BJ (cell line): ENCODE results near the gene CAPN15. TPM values are rescaled to one million over a fixed set of nuclear protein-coding genes. Genes with fewer than 3 reads are reported as not detected.
A peak's percentile ranks its signal among the peaks of the same experiment; 100 is the strongest.

Source experiments
- CTCF ChIA-PET: fragments of 350-600 bp; formaldehyde crosslinking; extraction: SDS; loops from one replicate; lab custom pipeline; 2021; ENCODE audit warnings: antibody characterized with exemption, inconsistent platforms; lab: Yijun Ruan, JAX
- POLR2A ChIA-PET: fragments of 300-600 bp; sonication (Branson Sonifier 250); formaldehyde crosslinking; extraction: SDS; loops from one replicate; lab custom pipeline; 2021; ENCODE audit warnings: antibody characterized with exemption; lab: Charles Lee
- DNase-seq: peaks from one replicate; pipeline ENCODE4 v3.0.0-alpha.2; 2011; ENCODE audit warnings: low read depth
- H3K27me3 ChIP-seq: 2 replicates; pipeline ENCODE4 v1.6.0; 2011; ENCODE audit warnings: low read length; ENCODE audit not compliant: control insufficient read depth, insufficient read depth
- H3K36me3 ChIP-seq: 2 replicates; pipeline ENCODE4 v1.5.1; 2011; ENCODE audit warnings: low read length; ENCODE audit not compliant: control insufficient read depth, insufficient read depth
- H3K4me3 ChIP-seq: 2 replicates; pipeline ENCODE4 v1.5.1; 2011; ENCODE audit warnings: low read depth, mild to moderate bottlenecking, control low read depth, low read length
- polyA plus RNA-seq: library from polyadenylated mRNA; depleted of rRNA; stranded (reverse); fragments of >200 nt; gene quantifications from 2 replicates; pipeline ENCODE4 v1.2.3, GENCODE V29; 2011
- TF ChIP-seq, protein P1 (sequence below): IDR thresholded peaks from 2 replicates; pipeline ENCODE4 v1.5.1; 2011; ENCODE audit warnings: low read depth, mild to moderate bottlenecking, control low read depth, inconsistent platforms, low read length, moderate library complexity; ENCODE audit not compliant: insufficient read depth

Gene CAPN15
- polyA plus RNA-seq, 1 experiment = 12.9 TPM

DNA sequence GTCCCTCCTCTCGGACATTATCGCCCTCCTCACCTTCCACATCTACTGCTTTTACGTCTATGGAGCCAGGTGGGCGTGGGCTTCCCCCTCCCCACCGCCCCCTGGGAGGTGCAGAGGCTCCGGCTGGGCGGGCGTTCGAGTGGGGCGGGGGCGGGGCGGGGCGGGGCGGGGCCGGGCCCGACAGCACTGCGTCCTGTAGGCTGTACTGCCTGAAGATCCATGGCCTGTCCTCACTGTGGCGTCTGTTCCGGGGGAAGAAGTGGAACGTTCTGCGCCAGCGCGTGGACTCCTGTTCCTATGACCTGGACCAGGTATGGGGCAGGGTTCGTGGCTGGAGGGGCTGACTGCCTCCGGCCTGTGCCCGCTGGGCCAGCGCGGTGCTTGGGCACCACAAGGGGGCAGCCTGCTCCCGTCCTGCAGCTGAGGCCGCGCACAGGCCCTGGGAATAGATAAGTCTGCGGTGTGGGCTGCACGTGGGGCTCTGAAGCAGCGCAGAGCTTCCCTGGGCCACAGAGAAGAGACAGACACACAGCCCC, 51.4 kb downstream of the CAPN15 start:
- ChIA-PET POLR2A (no interaction called here), CTCF (interaction anchor here (1.6 kb wide), 1 partner anchor 12 kb away, joined by 5 read pairs; the partner anchor contains the start of gene NHLRC4)
- DNase-seq = no peak

DNA sequence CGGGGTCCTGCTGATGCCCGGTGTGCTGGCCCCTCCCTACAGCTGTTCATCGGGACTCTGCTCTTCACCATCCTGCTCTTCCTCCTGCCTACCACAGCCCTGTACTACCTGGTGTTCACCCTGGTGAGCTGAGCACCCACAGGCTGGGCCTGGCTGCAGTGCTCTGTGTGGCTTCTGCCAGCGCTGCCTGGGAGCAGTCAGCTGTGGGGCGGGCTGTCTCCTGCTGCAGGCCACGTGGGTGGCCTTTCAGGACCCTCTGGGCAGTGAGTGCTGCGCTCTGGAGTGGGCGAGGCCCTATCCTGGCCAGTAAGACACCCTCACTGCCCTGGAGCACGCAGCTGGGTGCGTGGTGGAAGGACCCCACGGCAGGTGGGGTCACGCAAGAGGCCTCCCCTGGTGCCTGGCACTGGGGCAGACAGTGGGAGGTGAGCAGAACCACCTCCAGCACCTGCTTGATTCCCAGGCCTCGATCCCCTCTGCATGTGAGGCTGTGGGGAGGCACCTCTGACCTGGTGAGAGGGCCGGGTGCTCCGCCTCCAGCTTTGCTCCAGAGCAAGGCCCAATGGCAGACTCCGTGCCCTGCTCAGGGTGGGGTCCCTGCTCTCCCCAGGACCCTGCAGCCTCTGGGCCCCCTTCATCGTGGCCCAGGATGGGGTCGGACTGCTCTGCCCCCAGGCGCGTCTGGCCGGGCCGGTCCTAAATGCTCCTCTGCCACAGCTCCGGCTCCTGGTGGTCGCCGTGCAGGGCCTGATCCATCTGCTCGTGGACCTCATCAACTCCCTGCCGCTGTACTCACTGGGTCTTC, 52.8 kb downstream of the CAPN15 start:
- CTCF ChIA-PET = interaction anchor here (0.6 to 0.7 kb wide), 2 partner anchors 10 to 70 kb away, joined by 3 to 4 read pairs; no protein-coding TSS in a partner anchor
- POLR2A ChIA-PET = no interaction called here

More for the DNA sequence above, 51.4 kb downstream of the CAPN15 start:
- H3K36me3 ChIP-seq = peaks cover 18% of the 10 kb centered on the region
- H3K4me3 ChIP-seq = no peak overlapping the region
- no peaks in the 10 kb centered on the region for H3K27me3 ChIP-seq
- TF ChIP-seq, protein P1, sequence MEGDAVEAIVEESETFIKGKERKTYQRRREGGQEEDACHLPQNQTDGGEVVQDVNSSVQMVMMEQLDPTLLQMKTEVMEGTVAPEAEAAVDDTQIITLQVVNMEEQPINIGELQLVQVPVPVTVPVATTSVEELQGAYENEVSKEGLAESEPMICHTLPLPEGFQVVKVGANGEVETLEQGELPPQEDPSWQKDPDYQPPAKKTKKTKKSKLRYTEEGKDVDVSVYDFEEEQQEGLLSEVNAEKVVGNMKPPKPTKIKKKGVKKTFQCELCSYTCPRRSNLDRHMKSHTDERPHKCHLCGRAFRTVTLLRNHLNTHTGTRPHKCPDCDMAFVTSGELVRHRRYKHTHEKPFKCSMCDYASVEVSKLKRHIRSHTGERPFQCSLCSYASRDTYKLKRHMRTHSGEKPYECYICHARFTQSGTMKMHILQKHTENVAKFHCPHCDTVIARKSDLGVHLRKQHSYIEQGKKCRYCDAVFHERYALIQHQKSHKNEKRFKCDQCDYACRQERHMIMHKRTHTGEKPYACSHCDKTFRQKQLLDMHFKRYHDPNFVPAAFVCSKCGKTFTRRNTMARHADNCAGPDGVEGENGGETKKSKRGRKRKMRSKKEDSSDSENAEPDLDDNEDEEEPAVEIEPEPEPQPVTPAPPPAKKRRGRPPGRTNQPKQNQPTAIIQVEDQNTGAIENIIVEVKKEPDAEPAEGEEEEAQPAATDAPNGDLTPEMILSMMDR = peak; percentile 80

DNA sequence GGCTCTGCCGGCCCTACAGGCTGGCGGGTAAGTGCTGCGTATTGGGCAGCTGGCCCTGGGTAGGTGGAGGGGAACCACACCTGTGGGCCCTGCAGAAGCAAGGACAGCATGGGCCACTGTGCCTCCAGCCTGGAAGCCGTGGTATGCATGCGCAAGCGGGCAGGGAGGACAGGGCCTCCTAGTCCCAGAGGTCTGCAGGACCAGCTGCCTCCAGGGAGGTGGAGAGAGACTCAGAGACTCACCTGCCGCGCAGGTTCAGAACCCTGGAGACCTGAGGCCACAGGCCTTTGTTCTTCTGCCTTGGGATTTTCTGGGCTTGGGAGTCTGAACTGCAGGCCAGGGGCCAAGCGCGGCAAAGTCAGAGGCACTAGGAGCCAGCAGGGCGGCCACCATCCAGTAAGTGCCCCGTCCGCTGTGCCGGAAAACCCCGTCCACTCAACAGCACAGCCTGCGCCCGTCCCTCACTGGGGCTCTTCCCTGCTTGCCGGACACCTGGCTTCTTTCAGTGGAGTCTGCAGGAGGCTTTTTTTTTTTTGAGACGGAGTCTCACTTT, 53.5 kb downstream of the CAPN15 start:
- ChIA-PET POLR2A (no interaction called here), CTCF (interaction anchor here (0.6 kb wide), 1 partner anchor 11 kb away, joined by 4 read pairs; no protein-coding TSS in a partner anchor)
- Histone ChIP-seq H3K36me3 (peaks cover 3% of the 10 kb centered on the region), H3K27me3 (no peaks in the 10 kb centered on the region), H3K4me3 (no peak overlapping the region)
- TF ChIP-seq, protein P1 = no peak
- no peak for DNase-seq

More for the DNA sequence above, 52.8 kb downstream of the CAPN15 start:
- TF ChIP-seq, protein P1 = no peak
- Histone ChIP-seq H3K4me3 (no peak overlapping the region), H3K36me3 (peaks cover 7% of the 10 kb centered on the region), H3K27me3 (no peaks in the 10 kb centered on the region)
- DNase-seq = no peak

DNA sequence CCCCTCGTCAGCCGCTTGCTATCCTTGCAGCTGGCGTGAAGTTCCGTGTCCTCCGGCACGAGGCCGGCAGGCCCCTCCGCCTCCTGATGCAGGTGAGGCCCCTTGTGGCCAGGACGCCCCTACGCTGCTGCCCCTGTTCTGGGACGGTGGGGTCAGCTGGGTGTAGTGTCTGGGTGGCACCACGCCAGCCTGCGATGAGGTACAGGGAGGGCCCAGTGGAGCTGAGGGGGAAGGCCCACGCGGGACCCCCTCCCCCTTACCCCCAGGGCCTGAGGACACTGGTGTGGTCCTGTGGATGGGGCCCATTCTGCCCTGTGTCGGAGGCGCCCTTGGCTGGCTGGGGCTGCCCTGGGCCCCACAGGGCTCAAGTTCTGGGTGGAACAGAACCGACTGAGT, 54.7 kb downstream of the CAPN15 start:
- ChIA-PET POLR2A (no interaction called here), CTCF (no interaction called here)
- DNase-seq = no peak
- H3K36me3 ChIP-seq = peaks cover 3% of the 10 kb centered on the region
- H3K27me3 ChIP-seq = no peaks in the 10 kb centered on the region
- TF ChIP-seq, protein P1 = no peak
- H3K4me3 ChIP-seq = no peak overlapping the region
